Right atrium auricular region (tissue), 2 donors: Measurements from ENCODE around the gene CNGB1. TPM values are rescaled to one million over a fixed set of nuclear protein-coding genes. Genes with fewer than 3 reads are reported as not detected.
"Not testable (repeated sequence)": the region's sequence is repeated elsewhere in the genome, so short reads cannot be mapped to it uniquely, and the experiment has no call there.

ENCODE experiments used
- DNase-seq: peaks from one replicate; pipeline ENCODE4 v3.0.0-alpha.2; 2019; ENCODE audit warnings: low spot score
- H3K27ac ChIP-seq, 2 donors: fragments of 200-600 bp; sonication (generic); 1 replicate in 1 of 2; 2 replicates in 1 of 2; pipeline ENCODE4 v1.5.1; 2016 to 2019
- H3K27me3 ChIP-seq, 2 donors: fragments of 200-600 bp; sonication (generic); one replicate each; pipeline versions ENCODE4 v1.5.1 to v1.6.0; 2017 to 2019
- H3K36me3 ChIP-seq: fragments of 200-600 bp; sonication (generic); one replicate; pipeline ENCODE4 v1.5.1; 2016
- H3K4me1 ChIP-seq, 2 donors: fragments of 200-600 bp; sonication (generic); one replicate each; pipeline versions ENCODE4 v1.5.1 to v1.6.0; 2017 to 2019
- H3K4me3 ChIP-seq, 2 donors: fragments of 200-600 bp; sonication (generic); 1 replicate in 1 of 2; 2 replicates in 1 of 2; pipeline ENCODE4 v1.5.1; 2017 to 2019; ENCODE audit warnings: mild to moderate bottlenecking in 1 of 2, moderate library complexity in 1 of 2
- H3K9me3 ChIP-seq, 2 donors: fragments of 200-600 bp; sonication (generic); one replicate each; pipeline ENCODE4 v1.5.1; 2019
- CTCF ChIP-seq, 2 donors: fragments of 200-600 bp; sonication (generic); IDR thresholded peaks; one replicate each; pipeline ENCODE4 v1.5.1; 2019; ENCODE audit warnings: antibody characterized with exemption in 2 of 2
- total RNA-seq, 2 donors: library from RNA; depleted of rRNA; stranded (reverse); fragments of >200 nt; gene quantifications; one replicate each; pipeline ENCODE4 v1.1.0, GENCODE V29; 2016

CNGB1 gene
- total RNA-seq, 2 donors from 2014 or later, result not detected

- DNase-seq, result no peak
- no peak overlapping the region for H3K4me3 ChIP-seq
- no peaks in the 10 kb centered on the region for H3K27me3 ChIP-seq
- no peaks in the 10 kb centered on the region for H3K9me3 ChIP-seq
- no peak for TF ChIP-seq CTCF (IDR thresholded peaks at IDR 0.05)
- H3K27ac ChIP-seq, result no peak overlapping the region
- no peaks in the 10 kb centered on the region for H3K4me1 ChIP-seq
- no peaks in the 10 kb centered on the region for H3K36me3 ChIP-seq
Observed at GRCh38 chr16:57948027-57948426, 22.9 kb downstream of the CNGB1 start.

- DNase-seq, result no peak
- Histone ChIP-seq H3K36me3 (no peaks in the 10 kb centered on the region), H3K27me3 (no peaks in the 10 kb centered on the region), H3K27ac (no peak overlapping the region), H3K9me3 (no peaks in the 10 kb centered on the region), H3K4me1 (no peaks in the 10 kb centered on the region), H3K4me3 (no peak overlapping the region)
- TF ChIP-seq CTCF (IDR thresholded peaks at IDR 0.05), result no peak
Observed at GRCh38 chr16:57947261-57947660, 23.7 kb downstream of the CNGB1 start.

GRCh38 chr16:57946181-57946801 is 24.6 kb downstream of the CNGB1 start:
- no peak for DNase-seq
- no peaks in the 10 kb centered on the region for H3K36me3 ChIP-seq
- H3K9me3 ChIP-seq, result no peaks in the 10 kb centered on the region
- no peaks in the 10 kb centered on the region for H3K27me3 ChIP-seq
- no peak overlapping the region for H3K27ac ChIP-seq
- peaks cover 0 to 2% of the 10 kb centered on the region in 2 donors for H3K4me1 ChIP-seq
- TF ChIP-seq CTCF (IDR thresholded peaks at IDR 0.05), result no peak
- no peak overlapping the region for H3K4me3 ChIP-seq

- no peak for TF ChIP-seq CTCF (IDR thresholded peaks at IDR 0.05)
- no peak for DNase-seq
- Histone ChIP-seq H3K9me3 (no peaks in the 10 kb centered on the region), H3K4me3 (no peak overlapping the region), H3K27ac (no peak overlapping the region), H3K4me1 (peaks cover 0 to 6% of the 10 kb centered on the region in 2 donors), H3K27me3 (no peaks in the 10 kb centered on the region), H3K36me3 (no peaks in the 10 kb centered on the region)
Observed at GRCh38 chr16:57945740-57946138, 25.2 kb downstream of the CNGB1 start.

- H3K27ac ChIP-seq, result no peak overlapping the region
- no peak for DNase-seq
- no peak for TF ChIP-seq CTCF (IDR thresholded peaks at IDR 0.05)
- H3K27me3 ChIP-seq, result no peaks in the 10 kb centered on the region
- H3K4me3 ChIP-seq, result no peak overlapping the region
- H3K4me1 ChIP-seq, result peaks cover 0 to 8% of the 10 kb centered on the region in 2 donors
- no peaks in the 10 kb centered on the region for H3K9me3 ChIP-seq
- H3K36me3 ChIP-seq, result no peaks in the 10 kb centered on the region
Observed at GRCh38 chr16:57944970-57945739, 25.8 kb downstream of the CNGB1 start.

GRCh38 chr16:57943381-57943780 is 27.5 kb downstream of the CNGB1 start:
- not testable (repeated sequence) for DNase-seq, H3K9me3 ChIP-seq, H3K4me3 ChIP-seq, H3K36me3 ChIP-seq, H3K27ac ChIP-seq, H3K27me3 ChIP-seq
- peaks cover 0 to 25% of the 10 kb centered on the region in 2 donors for H3K4me1 ChIP-seq

- H3K27ac ChIP-seq, H3K9me3 ChIP-seq, H3K36me3 ChIP-seq, H3K4me3 ChIP-seq, DNase-seq, H3K27me3 ChIP-seq: not testable (repeated sequence)
- H3K4me1 ChIP-seq, result peaks cover 0 to 26% of the 10 kb centered on the region in 2 donors
Observed at GRCh38 chr16:57941901-57942300, 29.0 kb downstream of the CNGB1 start.
